GM19193 (cell line): ENCODE data around the gene SPDYC.

Experiments
- POLR2A ChIP-seq: IDR thresholded peaks from 4 replicates; pipeline ENCODE4 v1.6.1; 2011; ENCODE audit not compliant: insufficient read depth, insufficient read length; ENCODE audit errors: extremely low read depth

The SPDYC gene

DNA sequence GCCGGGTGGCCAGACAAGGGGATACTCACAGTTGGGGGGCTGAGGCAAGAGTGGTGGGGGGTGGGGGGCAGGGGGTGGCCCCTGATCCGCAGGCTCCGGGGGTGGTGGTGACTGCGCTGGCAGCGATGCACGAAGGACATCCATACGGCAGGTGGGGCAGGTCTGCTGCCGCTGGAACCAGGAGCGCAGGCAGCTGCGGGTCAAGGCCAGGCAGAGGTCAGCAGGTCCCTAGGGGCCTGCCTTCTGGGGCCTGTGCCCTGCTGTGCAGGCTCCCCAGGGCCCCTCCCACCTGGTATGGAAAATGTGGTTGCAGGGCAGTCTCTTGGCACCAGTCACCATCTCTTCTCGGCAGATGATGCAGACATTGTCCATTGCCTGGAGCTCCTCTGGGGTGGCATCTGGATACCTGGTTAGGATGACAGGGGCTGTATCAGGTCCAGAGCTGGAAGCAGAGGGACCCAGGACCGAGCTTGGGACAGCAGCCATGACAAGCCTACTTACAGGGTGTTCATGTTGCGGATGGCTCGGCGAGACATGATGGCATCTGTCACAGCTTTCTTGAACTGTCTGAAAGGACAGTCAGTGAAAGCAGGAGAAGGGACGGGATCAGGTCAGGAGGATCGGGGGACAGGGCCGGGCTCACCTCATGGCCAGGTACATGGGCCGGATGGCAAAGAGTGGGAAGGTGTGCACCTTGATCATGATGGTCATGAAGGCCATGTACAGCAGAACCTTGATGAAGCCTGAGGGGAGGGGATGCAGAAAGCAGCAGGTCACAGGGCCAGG lies 39.2 kb upstream of the SPDYC start:
- TF ChIP-seq POLR2A = no peak

DNA sequence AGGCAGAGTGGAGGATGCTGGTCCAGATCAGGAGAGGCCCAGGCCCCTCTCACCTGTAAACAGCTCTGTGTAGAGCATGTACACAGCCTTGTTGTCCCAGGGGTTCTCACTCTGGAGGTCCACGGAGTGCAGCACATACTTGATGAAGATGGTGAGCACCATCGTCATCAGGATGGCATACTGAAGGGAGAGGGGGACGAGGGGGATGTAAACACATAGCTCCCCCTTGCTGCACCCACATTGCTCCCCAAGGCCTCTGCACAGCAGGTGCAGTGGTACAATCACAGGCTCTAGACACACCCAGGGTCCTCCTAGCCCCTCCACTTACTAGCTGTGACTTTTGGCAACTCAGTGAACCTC lies 38.6 kb upstream of the SPDYC start:
- no peak for TF ChIP-seq POLR2A

GRCh38 chr11:65131895-65132237 lies 38.2 kb upstream of the SPDYC start:
- TF ChIP-seq POLR2A = no peak

DNA sequence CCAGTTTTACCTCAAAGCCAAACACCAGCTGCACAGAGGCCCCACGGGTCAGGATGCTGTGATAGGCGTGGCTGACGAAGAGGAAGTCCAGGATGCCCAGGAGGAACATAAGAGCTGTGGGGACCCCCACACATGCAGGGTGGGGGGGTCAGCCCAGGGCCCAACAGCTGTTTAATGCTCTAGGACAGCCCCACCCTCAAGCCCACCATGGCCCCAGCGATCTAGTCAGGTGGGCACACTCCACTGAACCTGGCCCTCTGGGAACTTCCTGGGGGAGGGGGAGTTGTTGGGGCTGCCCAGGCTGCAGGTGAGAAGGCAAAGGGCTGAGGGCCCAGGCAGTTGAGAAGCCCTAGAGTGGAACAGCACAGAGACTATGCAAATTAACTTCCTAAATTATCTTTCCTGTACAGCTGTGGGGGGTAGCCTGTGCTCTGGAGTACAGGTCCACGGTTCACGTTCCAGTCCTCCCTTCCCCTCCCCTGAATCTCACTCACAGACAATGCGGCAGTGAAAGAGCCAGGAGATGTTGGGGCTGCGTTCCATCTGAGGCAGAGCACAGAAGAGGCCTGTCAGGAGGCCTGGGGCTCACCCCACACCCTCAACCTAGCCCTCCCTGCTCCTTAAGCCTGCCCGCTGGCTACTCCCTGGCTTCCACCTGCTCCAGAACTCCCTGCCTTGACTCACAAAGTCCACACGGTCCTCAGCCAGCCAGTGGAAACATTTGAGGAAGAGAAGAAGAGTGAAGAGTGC lies 37.6 kb upstream of the SPDYC start:
- peak; percentile 78 for TF ChIP-seq POLR2A

DNA sequence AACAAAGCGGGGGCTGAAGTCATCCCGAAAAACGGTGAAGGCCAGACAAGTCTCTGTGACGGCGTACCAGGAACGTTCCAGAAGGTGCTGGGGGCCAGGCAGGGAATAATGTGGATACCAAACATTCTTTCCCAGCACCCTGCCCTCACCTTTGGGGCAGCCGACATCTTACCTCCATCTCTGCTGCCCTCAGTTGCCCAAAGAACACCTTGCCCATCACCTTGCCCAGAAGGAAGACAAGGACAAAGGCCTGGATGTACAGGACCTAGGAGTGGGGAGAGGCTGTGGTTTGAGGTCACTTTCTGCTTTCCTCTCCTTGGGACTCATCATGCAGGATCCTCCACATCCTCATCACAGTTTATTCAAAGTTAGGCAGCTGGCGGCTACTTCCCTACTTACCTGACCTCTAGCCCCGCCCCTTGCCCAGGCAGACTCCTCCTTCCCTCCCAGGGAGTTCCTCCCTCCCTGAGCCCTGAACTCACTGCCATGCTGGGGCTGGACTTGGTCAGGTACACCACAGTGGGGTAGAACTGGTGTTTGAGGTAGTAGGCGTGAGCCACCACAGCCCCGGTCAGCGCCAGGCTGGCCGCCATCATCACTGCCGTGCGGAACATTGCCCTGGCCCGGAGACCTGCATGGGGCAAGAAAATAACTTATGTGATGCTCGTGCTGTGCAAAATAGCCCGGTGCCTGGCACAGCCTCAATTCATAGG lies 36.9 kb upstream of the SPDYC start:
- peak; percentile 64 for TF ChIP-seq POLR2A

GRCh38 chr11:65133724-65134123 lies 36.3 kb upstream of the SPDYC start:
- no peak for TF ChIP-seq POLR2A

GRCh38 chr11:65134240-65134951 lies 35.6 kb upstream of the SPDYC start, which contains the start of gene SYVN1:
SYVN1 (minus strand) TSS chr11:65134519; CDS start chr11:65133601, 918 bp downstream.
- peak; percentile 93 for TF ChIP-seq POLR2A

DNA sequence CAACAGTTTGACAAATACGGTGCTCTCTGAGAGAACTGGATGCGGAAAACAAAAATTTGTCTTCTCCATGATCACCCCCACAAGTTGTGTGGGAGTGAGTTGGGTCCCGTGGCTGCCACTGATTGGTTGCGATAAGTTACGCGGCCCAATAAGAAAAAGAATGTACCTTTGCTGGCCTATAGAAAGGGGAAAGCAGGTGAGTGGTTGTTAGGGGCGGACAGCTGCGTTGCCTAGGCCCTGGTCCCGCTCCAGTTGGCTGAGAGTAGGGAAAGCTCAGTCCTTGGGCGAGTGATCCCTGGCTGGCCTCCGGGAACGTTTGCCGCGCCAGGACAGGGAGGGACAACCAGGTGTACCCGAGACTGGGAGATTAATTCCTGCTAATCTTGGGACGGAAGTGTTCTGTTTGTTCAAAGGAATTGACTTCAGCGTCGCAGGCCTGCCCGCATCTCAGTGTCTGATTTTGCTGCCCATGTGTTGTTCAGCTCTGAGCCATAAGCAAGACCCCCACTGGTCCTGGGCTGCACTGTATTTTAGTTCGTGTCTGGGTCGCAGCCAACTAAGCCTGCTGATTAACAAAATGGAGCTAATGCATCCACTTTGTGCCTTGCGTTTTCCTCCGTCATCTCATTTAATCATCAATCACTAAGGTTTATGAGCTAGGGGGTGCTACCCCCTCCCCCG lies 34.9 kb upstream of the SPDYC start:
- peak; percentile 55 for TF ChIP-seq POLR2A

GRCh38 chr11:65135633-65136145 lies 34.3 kb upstream of the SPDYC start:
- TF ChIP-seq POLR2A = no peak

- no peak for TF ChIP-seq POLR2A
Observed at GRCh38 chr11:65136515-65137096, 33.4 kb upstream of the SPDYC start.

DNA sequence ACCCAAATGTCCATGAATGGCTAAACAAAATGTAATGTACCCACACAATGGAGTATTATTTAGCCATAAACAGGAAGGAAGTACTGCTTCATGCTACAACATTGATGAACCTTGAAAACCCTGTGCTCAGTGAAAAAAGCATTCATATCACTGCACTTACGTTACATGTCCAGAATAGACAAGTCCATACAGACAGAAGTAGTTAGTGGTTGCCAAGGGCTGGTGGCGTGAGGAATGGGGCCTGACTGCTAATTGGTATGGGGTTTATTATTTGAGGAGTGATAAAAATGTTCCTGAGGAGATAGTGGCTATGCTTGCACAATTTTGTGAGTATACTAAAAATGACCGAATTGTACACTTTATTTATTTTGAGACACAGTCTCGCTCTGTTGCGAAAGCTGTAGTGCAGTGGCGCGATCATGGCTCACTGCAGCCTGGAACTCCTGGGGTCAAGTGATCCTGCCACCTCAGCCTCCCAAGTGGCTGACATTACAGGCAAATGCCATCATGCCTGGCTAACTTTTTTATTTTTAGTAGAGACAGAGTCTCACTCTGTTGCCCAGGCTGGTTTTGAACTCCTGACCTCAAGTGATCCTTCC lies 28.0 kb upstream of the SPDYC start:
- no peak for TF ChIP-seq POLR2A

DNA sequence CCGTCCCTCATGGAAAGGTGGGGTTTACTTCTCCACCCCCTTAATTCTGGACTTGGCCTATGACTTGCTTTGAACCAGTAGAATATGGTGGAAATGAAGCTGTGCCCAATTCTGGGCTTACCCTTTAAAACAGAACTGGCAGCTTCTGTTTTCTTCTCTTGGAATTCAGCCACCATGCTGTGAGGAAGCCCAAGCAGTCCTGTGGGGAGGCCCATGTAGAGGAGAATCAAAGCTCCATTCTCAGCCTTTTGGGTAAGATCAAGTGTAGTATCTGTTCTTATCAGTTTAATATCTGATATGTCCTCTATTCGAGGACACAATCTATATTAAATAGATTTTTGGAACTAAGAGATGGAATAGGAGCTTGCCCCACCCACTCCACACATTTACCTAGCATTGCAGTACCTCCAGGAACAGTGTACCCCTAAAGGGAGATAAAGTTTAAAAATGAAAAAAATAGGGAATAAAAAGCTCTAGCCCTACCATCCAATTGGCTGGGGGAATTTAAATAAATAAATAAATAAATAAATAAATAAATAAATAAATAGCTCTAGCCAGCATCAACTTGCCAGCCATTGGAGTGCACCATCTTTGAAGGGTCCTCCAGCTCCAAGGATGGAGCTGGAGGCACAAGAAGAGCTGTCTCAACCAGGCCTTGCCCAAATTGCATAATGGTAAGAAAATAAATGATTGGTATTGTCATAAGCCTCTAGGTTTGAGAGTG lies 22.5 kb upstream of the SPDYC start:
- no peak for TF ChIP-seq POLR2A

- TF ChIP-seq POLR2A = no peak
Observed at GRCh38 chr11:65148657-65149056, 21.4 kb upstream of the SPDYC start.
